ENCODE measurements around the gene PANX1. TPM values are rescaled to one million over a fixed set of nuclear protein-coding genes. Genes with fewer than 3 reads are reported as not detected.
"Not testable (repeated sequence)": the region's sequence is repeated elsewhere in the genome, so short reads cannot be mapped to it uniquely, and the experiment has no call there.

PANX1 gene
- polyA plus RNA-seq (2014; cell fraction: cytosol; rRNA removed): 45.6 and 51.8 TPM in 2 replicates
- polyA plus RNA-seq (2014; cell fraction: nucleus; rRNA removed): 22.3 and 28.4 TPM in 2 replicates

GRCh38 chr11:94128746-94129511 is at the start of gene PANX1:
TSS of gene PANX1 (plus strand) at chr11:94128841. CDS start at chr11:94129313, 472 bp downstream.
- peak; percentile 93 for DNase-seq (ENCODE audit: low spot score)

GRCh38 chr11:94084164-94084563 is 44.5 kb upstream of the PANX1 start:
- no peak for DNase-seq (ENCODE audit: low spot score)

GRCh38 chr11:94088906-94089305 is 39.7 kb upstream of the PANX1 start:
- no peak for DNase-seq (ENCODE audit: low spot score)

GRCh38 chr11:94089341-94089740 is 39.3 kb upstream of the PANX1 start:
- no peak for DNase-seq (ENCODE audit: low spot score)

- no peak for DNase-seq (ENCODE audit: low spot score)
Measured at GRCh38 chr11:94090401-94090800, 38.2 kb upstream of the PANX1 start.

GRCh38 chr11:94091091-94091490 is 37.5 kb upstream of the PANX1 start:
- DNase-seq (ENCODE audit: low spot score): no peak

GRCh38 chr11:94100253-94100652 is 28.4 kb upstream of the PANX1 start:
- no peak for DNase-seq (ENCODE audit: low spot score)

GRCh38 chr11:94103471-94103870 is 25.2 kb upstream of the PANX1 start:
- no peak for DNase-seq (ENCODE audit: low spot score)

- no peak for DNase-seq (ENCODE audit: low spot score)
Measured at GRCh38 chr11:94104734-94105133, 23.9 kb upstream of the PANX1 start.

GRCh38 chr11:94106716-94107115 is 21.9 kb upstream of the PANX1 start:
- DNase-seq (ENCODE audit: low spot score): no peak

- no peak for DNase-seq (ENCODE audit: low spot score)
Measured at GRCh38 chr11:94107363-94107762, 21.3 kb upstream of the PANX1 start.

GRCh38 chr11:94111241-94111640 is 17.4 kb upstream of the PANX1 start:
- no peak for DNase-seq (ENCODE audit: low spot score)

GRCh38 chr11:94111660-94112059 is 17.0 kb upstream of the PANX1 start:
- no peak for DNase-seq (ENCODE audit: low spot score)

GRCh38 chr11:94112206-94112953 is 16.3 kb upstream of the PANX1 start:
- no peak for DNase-seq (ENCODE audit: low spot score)

- DNase-seq (ENCODE audit: low spot score): no peak
Measured at GRCh38 chr11:94117197-94117574, 11.5 kb upstream of the PANX1 start.

GRCh38 chr11:94117871-94118270 is 10.8 kb upstream of the PANX1 start:
- no peak for DNase-seq (ENCODE audit: low spot score)

GRCh38 chr11:94119676-94120075 is 9.0 kb upstream of the PANX1 start:
- DNase-seq (ENCODE audit: low spot score): not testable (repeated sequence)

- not testable (repeated sequence) for DNase-seq (ENCODE audit: low spot score)
Measured at GRCh38 chr11:94120516-94120915, 8.1 kb upstream of the PANX1 start.

GRCh38 chr11:94120946-94121345 is 7.7 kb upstream of the PANX1 start:
- no peak for DNase-seq (ENCODE audit: low spot score)

- DNase-seq (ENCODE audit: low spot score): no peak
Measured at GRCh38 chr11:94125407-94126115, 3.1 kb upstream of the PANX1 start.

- no peak for DNase-seq (ENCODE audit: low spot score)
Measured at GRCh38 chr11:94127638-94128037, 1.0 kb upstream of the PANX1 start.

- DNase-seq (ENCODE audit: low spot score): peak; percentile 75
Measured at GRCh38 chr11:94128291-94128745, 323 bp upstream of the PANX1 start.

Measured in SK-N-DZ (cell line).